Suprapubic skin (tissue), 4 donors: ENCODE results near the gene ENPP1.

Experiments
- EP300 ChIP-seq: sonication (generic); formaldehyde crosslinking; IDR thresholded peaks from one replicate; pipeline ENCODE4 v1.6.1; 2017; ENCODE audit warnings: antibody characterized with exemption
- POLR2AphosphoS5 ChIP-seq, 3 donors: sonication (generic); formaldehyde crosslinking; IDR thresholded peaks; one replicate each; pipeline ENCODE4 v1.6.1; 2017; ENCODE audit warnings: antibody characterized with exemption in 3 of 3
- TF ChIP-seq, protein P1 (sequence below), 2 donors: fragments of 200-600 bp in 1 of 2; fragments of 450-650 bp in 1 of 2; sonication (generic) in 1 of 2; IDR thresholded peaks; one replicate each; pipeline ENCODE4 v1.5.1; 2016 to 2019; ENCODE audit warnings: antibody characterized with exemption in 2 of 2, mild to moderate bottlenecking in 1 of 2, moderate library complexity in 1 of 2

- TF ChIP-seq, protein P1, sequence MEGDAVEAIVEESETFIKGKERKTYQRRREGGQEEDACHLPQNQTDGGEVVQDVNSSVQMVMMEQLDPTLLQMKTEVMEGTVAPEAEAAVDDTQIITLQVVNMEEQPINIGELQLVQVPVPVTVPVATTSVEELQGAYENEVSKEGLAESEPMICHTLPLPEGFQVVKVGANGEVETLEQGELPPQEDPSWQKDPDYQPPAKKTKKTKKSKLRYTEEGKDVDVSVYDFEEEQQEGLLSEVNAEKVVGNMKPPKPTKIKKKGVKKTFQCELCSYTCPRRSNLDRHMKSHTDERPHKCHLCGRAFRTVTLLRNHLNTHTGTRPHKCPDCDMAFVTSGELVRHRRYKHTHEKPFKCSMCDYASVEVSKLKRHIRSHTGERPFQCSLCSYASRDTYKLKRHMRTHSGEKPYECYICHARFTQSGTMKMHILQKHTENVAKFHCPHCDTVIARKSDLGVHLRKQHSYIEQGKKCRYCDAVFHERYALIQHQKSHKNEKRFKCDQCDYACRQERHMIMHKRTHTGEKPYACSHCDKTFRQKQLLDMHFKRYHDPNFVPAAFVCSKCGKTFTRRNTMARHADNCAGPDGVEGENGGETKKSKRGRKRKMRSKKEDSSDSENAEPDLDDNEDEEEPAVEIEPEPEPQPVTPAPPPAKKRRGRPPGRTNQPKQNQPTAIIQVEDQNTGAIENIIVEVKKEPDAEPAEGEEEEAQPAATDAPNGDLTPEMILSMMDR (IDR thresholded peaks at IDR 0.05) = no peak
- TF ChIP-seq EP300 (no peak), POLR2AphosphoS5 (IDR thresholded peaks at IDR 0.05) (peak in 1 of 3 donors; percentile 35)
Observed at GRCh38 chr6:131828080-131828479, 20.3 kb downstream of the ENPP1 start.
